GM21423 (cell line): ENCODE data around the gene DPH6.
"Not testable (repeated sequence)": the region's sequence is repeated elsewhere in the genome, so short reads cannot be mapped to it uniquely, and the experiment has no call there.

Experiments used
- ATAC-seq: cut with Tn5 transposase; IDR thresholded peaks from one replicate; pipeline ENCODE4 v1.9.1; 2021; ENCODE audit warnings: mild to moderate bottlenecking, moderate library complexity; ENCODE audit not compliant: unreplicated experiment

The DPH6 gene

DNA sequence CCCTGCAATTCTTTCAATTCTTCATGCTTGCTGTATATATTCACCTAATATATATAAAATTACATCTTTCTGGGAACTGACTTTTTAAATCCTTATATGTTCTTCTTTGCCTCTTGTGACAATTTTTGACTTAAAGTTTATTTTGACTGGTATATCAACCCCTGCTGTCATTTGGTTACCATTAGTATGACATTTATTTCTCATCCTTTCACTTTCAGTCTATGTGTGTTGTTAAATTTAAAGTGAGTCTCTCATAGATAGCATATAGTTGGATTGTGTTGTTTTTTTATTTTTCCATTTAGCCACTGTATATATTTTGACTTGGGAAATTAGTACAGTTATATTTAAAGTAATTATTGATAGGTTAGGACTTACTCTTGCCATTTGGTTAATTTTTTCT lies 194.9 kb downstream of the DPH6 start:
- no peak for ATAC-seq

DNA sequence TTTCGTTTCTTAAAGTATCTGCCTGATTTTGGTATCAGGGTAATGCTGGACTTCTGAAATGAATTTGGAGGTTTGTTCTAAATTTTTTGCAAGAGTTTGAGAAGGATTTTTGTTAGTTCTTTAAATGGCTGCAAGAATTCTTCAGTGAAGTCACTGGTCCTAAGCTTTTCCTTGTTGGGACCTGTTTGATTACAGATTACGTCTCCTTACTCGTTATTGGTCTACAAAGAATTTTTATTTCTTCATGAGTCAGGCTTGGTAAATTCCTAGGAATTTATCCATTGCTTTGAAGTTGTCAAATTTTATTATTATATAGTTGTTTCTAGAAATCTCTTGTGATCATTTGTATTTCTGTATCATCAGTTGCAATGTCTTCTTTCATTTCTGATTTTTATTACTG lies 196.0 kb downstream of the DPH6 start:
- ATAC-seq = no peak

DNA sequence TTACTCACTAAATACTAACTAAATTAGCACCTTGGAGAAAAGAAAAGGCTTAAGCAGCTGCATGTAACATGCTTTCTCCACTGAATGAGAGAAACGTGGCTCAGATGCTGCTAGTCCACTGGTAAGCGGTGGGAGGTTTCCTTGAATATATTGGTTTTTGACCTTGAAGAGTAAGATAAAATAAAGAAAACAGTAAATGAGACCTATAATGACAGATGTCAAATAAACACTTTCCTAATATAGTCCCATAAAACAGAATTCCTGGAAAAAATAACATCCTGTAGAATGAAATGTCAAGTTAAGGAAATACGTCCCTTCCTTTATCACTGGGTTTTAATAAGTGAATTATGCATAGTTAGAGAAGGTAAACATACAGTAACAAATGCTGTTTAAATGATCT lies 215.0 kb downstream of the DPH6 start:
- ATAC-seq = no peak

DNA sequence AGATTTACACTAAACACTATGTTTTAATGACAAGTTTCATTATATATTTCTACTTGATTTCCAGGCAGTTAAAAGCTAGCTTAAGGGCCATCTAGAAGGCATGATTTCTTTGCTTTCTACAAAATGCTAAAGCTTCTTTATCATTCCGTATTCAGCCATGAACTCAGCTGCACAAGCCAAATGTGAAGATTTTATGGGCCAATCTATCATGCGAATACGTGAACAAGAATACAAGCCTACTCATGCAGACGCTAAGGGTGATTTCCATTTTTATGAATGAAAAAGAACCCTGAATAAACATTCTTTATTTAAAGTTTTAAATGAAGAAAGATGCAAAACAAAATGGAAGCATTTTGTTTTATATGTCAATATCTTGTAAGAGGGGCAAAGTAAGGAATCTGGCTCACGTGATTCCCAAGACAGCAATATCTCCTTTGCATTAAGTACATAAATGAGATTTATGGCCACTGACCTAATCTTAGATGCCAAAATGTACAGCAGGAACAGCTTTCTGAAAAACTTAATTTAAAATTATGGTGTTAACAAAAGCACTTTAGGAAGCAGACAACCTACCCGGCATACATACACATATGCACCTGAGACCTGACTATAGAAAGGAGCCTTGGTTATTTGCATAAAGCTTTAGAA lies 215.8 kb downstream of the DPH6 start:
- ATAC-seq = no peak

DNA sequence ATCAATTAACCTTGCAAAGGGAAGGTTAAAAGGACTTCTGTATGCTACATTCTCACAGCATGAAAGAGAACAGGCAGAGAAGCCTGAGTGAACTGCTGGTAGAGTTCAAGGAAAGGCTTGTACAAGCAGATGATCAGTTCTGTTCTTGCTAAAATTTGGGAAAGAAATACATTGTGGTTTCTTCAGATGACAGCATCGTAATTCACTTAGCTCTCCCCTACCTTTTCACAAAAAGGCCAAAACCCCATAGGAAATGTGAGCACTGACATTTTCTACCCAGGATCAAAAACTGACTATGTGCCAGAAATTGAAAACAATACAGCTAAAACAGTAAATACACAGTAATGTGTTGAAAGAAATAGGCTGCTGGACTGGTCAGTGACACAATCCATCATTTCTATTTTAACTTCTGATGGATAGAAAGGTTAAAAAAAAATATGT lies 216.4 kb downstream of the DPH6 start:
- no peak for ATAC-seq

DNA sequence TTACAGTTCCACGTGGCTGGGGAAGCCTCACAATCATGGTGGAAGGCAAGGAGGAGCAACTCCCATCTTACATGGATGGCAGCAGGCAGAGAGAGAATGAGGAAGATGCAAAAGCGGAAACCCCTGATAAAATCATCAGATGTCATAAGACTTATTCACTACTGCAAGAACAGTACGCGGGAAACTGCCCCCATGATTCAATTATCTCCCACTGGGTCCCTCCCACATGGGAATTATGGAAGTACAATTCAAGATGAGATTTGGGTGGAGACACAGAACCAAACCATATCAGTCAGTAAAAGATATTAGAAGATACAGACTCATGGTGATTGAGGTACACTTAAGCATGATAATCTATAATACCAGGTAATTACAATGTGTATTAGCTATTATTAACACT lies 217.1 kb downstream of the DPH6 start:
- not testable (repeated sequence) for ATAC-seq

DNA sequence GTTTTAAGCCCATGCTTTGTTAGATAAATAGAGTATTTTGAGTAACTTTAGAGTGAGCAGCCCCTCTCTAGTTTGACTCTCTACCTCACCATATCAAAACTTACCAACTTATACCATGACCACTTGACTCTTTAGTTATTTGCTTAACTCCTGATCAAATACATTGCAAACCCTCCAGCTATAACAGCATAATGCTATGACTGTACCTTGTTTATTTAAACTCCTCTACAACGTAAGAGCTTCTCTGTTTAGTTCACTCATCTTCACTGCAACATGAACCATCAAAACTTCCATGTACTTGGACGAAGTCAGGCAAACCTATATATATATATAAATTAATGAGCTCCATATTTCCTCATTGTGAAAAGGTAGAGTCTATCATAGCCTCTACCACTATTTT lies 218.2 kb downstream of the DPH6 start:
- ATAC-seq = no peak

DNA sequence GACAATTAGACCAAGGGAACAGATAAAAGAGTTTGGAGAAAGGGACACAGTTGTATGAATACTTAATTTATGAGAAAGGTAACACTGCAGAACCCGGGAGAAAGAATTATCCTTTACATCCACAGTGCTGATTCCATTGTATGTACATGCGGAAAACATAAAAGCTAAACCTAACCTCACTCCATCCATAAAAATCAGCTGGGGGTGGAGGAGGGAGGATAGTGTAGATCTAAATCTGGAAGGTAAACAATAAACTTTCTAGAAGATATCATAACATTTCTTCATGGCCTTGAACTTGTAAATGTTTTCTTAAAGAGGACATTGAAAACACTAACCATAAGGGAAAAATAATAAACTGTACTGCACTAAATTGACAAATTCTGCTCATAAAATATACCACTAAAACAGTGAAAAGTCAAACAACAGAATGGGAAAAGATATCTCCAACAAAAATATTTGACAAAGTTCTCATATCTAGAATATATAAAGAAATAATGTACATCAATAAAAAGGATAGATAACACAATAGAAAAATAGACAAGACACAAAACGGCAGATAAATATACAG lies 220.5 kb downstream of the DPH6 start:
- ATAC-seq = no peak

- ATAC-seq = no peak
These were observed 222.8 kb downstream of the DPH6 start for GRCh38 chr15:35323141-35323540.

DNA sequence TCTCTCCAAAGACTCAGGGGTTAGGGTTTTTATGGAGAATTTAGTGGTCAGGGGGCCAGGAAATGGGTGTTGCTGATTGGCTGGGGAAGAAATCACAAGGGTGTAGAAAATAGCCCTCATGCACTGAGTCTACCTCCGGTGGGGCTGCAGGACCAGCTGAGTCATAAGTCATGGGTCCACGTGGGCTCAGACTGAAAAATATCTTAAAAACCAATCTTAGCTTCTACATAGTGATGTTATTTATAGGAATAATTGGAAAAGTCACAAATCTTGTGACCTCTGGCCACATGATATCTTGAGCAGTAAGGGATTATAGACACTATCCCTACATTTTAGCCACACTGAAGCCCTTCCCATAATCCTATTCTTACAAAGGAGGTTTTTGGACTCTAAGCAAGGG lies 224.0 kb downstream of the DPH6 start:
- ATAC-seq = no peak

DNA sequence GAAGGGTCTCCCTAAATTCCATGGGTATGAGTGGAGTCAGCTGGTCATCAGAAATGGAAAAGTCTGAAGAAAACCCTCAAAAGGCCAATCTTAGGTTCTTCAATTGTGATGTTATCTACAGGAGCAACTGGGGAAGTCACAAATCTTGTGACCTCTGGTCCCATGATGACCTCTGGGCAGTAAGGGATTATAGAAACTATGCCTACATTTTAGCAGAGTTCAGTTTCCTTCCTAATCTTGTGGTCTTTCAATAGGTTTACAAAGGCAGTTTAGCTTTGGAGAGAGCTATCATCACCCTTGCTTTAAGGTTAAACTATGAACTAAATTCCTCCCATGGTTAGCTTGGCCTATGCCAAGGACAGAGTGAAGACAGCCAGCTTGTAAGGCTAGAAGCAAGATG lies 225.1 kb downstream of the DPH6 start:
- no peak for ATAC-seq
